Measurements from ENCODE around the gene BRPF1. TPM values are rescaled to one million over a fixed set of nuclear protein-coding genes. Genes with fewer than 3 reads are reported as not detected.

The BRPF1 gene
- total RNA-seq, 1 experiment from 2014 or later = 23.6 TPM

DNA sequence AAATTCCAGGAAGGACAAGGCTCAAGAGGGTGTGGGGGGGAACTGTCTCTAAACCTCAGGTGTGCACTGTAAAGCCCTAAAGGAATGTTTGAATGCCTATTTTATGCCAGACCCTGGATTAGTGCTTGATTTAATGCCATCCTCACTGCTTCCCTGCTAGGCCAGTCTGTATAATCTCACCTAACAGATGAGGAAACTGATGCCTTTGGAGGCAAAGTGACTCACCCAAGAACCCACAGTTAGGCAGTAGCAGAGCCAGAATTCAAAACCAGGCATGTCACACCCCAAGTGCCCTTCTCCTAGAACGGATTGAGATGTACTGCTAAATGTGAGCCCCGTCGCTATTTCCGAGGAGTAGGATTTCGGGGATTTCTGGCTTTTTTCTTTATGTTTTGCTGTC, 30.4 kb downstream of the BRPF1 start:
- no peak overlapping the region for H2AFZ ChIP-seq (ENCODE audit: low read depth, low read length, poor library complexity, severe bottlenecking)
- BruUV-seq (replicated peaks) = no TSS peak
- no peaks in the 10 kb centered on the region for H3K9me3 ChIP-seq (ENCODE audit: control insufficient read depth in 1 of 2, insufficient read depth in 1 of 2, low read depth in 1 of 2, low read length in 2 of 2)
- H3K27me3 ChIP-seq (ENCODE audit: insufficient read depth, low read length) = no peaks in the 10 kb centered on the region
- no peaks in the 10 kb centered on the region for H3K9me2 ChIP-seq (ENCODE audit: insufficient read depth)
- H3K27ac ChIP-seq (ENCODE audit: low read depth, low read length) = no peak overlapping the region
- H3K4me2 ChIP-seq (ENCODE audit: low read length) = no peak overlapping the region
- no peak for DNase-seq (ENCODE audit: low read depth, low spot score)
- intact Hi-C loops (cut with micrococcal nuclease) = no loop called here
- TF ChIP-seq, protein P1, sequence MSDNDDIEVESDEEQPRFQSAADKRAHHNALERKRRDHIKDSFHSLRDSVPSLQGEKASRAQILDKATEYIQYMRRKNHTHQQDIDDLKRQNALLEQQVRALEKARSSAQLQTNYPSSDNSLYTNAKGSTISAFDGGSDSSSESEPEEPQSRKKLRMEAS (IDR thresholded peaks at IDR 0.05) = no peak
- TF ChIP-seq ELF1 (IDR thresholded peaks at IDR 0.05; ENCODE audit: borderline replicate concordance, low read depth) = no peak
- no peak for TF ChIP-seq EZH2 (IDR thresholded peaks at IDR 0.05)
- no peak for TF ChIP-seq SRF (IDR thresholded peaks at IDR 0.05; ENCODE audit: low read depth)
- TF ChIP-seq EGR1 (IDR thresholded peaks at IDR 0.05; ENCODE audit: low read depth) = no peak
- TF ChIP-seq, protein P2, sequence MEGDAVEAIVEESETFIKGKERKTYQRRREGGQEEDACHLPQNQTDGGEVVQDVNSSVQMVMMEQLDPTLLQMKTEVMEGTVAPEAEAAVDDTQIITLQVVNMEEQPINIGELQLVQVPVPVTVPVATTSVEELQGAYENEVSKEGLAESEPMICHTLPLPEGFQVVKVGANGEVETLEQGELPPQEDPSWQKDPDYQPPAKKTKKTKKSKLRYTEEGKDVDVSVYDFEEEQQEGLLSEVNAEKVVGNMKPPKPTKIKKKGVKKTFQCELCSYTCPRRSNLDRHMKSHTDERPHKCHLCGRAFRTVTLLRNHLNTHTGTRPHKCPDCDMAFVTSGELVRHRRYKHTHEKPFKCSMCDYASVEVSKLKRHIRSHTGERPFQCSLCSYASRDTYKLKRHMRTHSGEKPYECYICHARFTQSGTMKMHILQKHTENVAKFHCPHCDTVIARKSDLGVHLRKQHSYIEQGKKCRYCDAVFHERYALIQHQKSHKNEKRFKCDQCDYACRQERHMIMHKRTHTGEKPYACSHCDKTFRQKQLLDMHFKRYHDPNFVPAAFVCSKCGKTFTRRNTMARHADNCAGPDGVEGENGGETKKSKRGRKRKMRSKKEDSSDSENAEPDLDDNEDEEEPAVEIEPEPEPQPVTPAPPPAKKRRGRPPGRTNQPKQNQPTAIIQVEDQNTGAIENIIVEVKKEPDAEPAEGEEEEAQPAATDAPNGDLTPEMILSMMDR (IDR thresholded peaks at IDR 0.05 in 2 of 3, conservative IDR thresholded peaks at IDR 0.05 in 1 of 3; ENCODE audit: borderline replicate concordance in 1 of 3, insufficient read depth in 1 of 3, low read depth in 2 of 3, low read length in 2 of 3) = no peak
- no peak for TF ChIP-seq SIN3A (IDR thresholded peaks at IDR 0.05; ENCODE audit: low read depth)
- TF ChIP-seq POLR2A (IDR thresholded peaks at IDR 0.05; ENCODE audit: borderline replicate concordance, extremely low read depth, insufficient read depth, insufficient read length) = no peak
- TF ChIP-seq CEBPB (IDR thresholded peaks at IDR 0.05; ENCODE audit: low read depth) = no peak
- TF ChIP-seq, protein P3, sequence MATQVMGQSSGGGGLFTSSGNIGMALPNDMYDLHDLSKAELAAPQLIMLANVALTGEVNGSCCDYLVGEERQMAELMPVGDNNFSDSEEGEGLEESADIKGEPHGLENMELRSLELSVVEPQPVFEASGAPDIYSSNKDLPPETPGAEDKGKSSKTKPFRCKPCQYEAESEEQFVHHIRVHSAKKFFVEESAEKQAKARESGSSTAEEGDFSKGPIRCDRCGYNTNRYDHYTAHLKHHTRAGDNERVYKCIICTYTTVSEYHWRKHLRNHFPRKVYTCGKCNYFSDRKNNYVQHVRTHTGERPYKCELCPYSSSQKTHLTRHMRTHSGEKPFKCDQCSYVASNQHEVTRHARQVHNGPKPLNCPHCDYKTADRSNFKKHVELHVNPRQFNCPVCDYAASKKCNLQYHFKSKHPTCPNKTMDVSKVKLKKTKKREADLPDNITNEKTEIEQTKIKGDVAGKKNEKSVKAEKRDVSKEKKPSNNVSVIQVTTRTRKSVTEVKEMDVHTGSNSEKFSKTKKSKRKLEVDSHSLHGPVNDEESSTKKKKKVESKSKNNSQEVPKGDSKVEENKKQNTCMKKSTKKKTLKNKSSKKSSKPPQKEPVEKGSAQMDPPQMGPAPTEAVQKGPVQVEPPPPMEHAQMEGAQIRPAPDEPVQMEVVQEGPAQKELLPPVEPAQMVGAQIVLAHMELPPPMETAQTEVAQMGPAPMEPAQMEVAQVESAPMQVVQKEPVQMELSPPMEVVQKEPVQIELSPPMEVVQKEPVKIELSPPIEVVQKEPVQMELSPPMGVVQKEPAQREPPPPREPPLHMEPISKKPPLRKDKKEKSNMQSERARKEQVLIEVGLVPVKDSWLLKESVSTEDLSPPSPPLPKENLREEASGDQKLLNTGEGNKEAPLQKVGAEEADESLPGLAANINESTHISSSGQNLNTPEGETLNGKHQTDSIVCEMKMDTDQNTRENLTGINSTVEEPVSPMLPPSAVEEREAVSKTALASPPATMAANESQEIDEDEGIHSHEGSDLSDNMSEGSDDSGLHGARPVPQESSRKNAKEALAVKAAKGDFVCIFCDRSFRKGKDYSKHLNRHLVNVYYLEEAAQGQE (IDR thresholded peaks at IDR 0.05; ENCODE audit: low read depth) = no peak
- TF ChIP-seq FOSL1 (IDR thresholded peaks at IDR 0.05; ENCODE audit: low read depth) = no peak
- TF ChIP-seq CBX3 (IDR thresholded peaks at IDR 0.05; ENCODE audit: low read depth) = no peak
- no peak for TF ChIP-seq POLR2AphosphoS5 (IDR thresholded peaks at IDR 0.05; ENCODE audit: low read depth, low read length)
- no peak for TF ChIP-seq JUND (IDR thresholded peaks at IDR 0.05)
- TF ChIP-seq RAD21 (IDR thresholded peaks at IDR 0.05; ENCODE audit: low read depth) = no peak
- TF ChIP-seq ZFX (IDR thresholded peaks at IDR 0.05) = no peak
- no peaks in the 10 kb centered on the region for H4K20me1 ChIP-seq (ENCODE audit: insufficient read depth)
- ChIA-PET POLR2A (no interaction called here), RAD21 (ENCODE audit: low non-redundant PET in 1 of 2, low total read pairs in 2 of 2, uncharacterized antibody in 2 of 2, unreplicated experiment in 2 of 2) (no interaction called here), CTCF (no interaction called here)
- no peak for ATAC-seq
- no peak overlapping the region for H3K9ac ChIP-seq (ENCODE audit: low read length)
- no peaks in the 10 kb centered on the region for H3K4me1 ChIP-seq (ENCODE audit: control insufficient read depth in 1 of 2, insufficient read depth in 2 of 2, low read length in 2 of 2)
- no peaks in the 10 kb centered on the region for H3K79me2 ChIP-seq (ENCODE audit: insufficient read depth, low read length)
- H3K4me3 ChIP-seq (replicated peaks in 1 of 2; ENCODE audit: low read depth in 1 of 2, low read length in 2 of 2) = no peak overlapping the region
- peaks cover 6 to 17% of the 10 kb centered on the region in 2 experiments; a peak in 3 of 4 replicates for H3K36me3 ChIP-seq (ENCODE audit: control insufficient read depth in 1 of 2, insufficient read depth in 2 of 2, low read length in 2 of 2)
